Erythroblast (primary cell): ENCODE results near the gene SLC16A3.

Experiments used
- GATA1 ChIP-seq: IDR thresholded peaks from 2 replicates; pipeline ENCODE4 v1.6.1; 2011; ENCODE audit warnings: low read depth, mild to moderate bottlenecking, control low read depth, low read length, moderate library complexity
- POLR2A ChIP-seq: IDR thresholded peaks from 2 replicates; pipeline ENCODE4 v1.6.1; 2011; ENCODE audit warnings: mild to moderate bottlenecking, low read length

GRCh38 chr17:82231312-82231561 is 2.4 kb downstream of the SLC16A3 start:
- TF ChIP-seq POLR2A, result no peak
- TF ChIP-seq GATA1, result no peak
